ENCODE results near the gene ZNF536. TPM values are rescaled to one million over a fixed set of nuclear protein-coding genes. Genes with fewer than 3 reads are reported as not detected.

The ZNF536 gene
- polyA plus RNA-seq, 1 donor (not counting 4 experiments of a cell fraction or from before 2014, with no cell fraction given) = not detected

DNA sequence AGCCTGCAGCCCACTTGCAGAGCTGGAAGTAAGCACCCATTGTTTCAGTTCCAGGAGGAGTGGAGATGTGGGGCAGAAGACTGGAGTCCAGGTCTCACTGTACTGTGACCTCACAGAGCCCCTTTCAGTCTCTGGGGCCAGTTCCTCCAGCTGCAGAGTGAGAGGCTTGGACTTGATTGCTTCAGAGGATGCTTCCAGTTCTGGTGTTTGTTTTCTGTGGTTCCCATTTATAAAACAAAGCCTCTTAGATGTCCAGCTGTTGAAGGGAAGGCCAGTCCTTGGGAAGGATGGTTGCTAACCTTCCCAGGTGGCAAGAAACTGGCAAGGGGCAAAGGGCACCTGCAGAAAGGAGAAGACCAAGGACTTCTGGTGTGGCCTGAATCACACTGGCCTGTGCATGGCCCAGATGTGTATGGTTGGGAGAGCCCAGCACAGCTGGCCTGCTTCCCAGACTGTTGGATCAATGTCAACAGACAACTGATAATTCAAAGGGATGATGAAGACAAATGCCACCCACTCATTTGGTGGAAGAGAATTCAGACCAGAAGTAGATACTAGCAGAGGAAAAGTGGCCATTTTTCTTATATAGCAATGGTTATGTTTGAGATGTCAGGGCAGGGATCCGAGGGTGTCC lies 218.5 kb downstream of the ZNF536 start:
- Histone ChIP-seq H3K27me3 (ENCODE audit: control insufficient read depth, extremely low read depth, insufficient read depth, low read length) (no peaks in the 10 kb centered on the region), H3K9ac (ENCODE audit: control insufficient read depth, extremely low read depth, insufficient read depth, low read length) (no peak overlapping the region), H3K36me3 (ENCODE audit: control insufficient read depth in 2 of 2, extremely low read depth in 1 of 2, insufficient read depth in 2 of 2, low read length in 2 of 2) (no peaks in the 10 kb centered on the region), H3K79me2 (ENCODE audit: control insufficient read depth, insufficient read depth, low read length) (no peaks in the 10 kb centered on the region), H4K20me1 (ENCODE audit: control insufficient read depth, extremely low read depth, insufficient read depth, low read length) (no peaks in the 10 kb centered on the region), H2AFZ (ENCODE audit: control insufficient read depth, low read length) (no peak overlapping the region), H3K9me3 (ENCODE audit: control insufficient read depth, low read depth, low read length) (no peaks in the 10 kb centered on the region), H3K4me3 (ENCODE audit: control insufficient read depth in 2 of 3, extremely low read depth in 1 of 3, insufficient read depth in 2 of 3, low read depth in 1 of 3, low read length in 3 of 3) (no peak overlapping the region), H3K27ac (ENCODE audit: control insufficient read depth, insufficient read depth, low read length) (no peak overlapping the region), H3K4me1 (ENCODE audit: control insufficient read depth, extremely low read depth, insufficient read depth, low read length) (no peaks in the 10 kb centered on the region), H3K9me1 (ENCODE audit: control insufficient read depth, extremely low read depth, insufficient read depth, low read length) (no peaks in the 10 kb centered on the region), H3K4me2 (ENCODE audit: control insufficient read depth, extremely low read depth, insufficient read depth, low read depth, low read length) (no peak overlapping the region)
- TF ChIP-seq, protein P1, sequence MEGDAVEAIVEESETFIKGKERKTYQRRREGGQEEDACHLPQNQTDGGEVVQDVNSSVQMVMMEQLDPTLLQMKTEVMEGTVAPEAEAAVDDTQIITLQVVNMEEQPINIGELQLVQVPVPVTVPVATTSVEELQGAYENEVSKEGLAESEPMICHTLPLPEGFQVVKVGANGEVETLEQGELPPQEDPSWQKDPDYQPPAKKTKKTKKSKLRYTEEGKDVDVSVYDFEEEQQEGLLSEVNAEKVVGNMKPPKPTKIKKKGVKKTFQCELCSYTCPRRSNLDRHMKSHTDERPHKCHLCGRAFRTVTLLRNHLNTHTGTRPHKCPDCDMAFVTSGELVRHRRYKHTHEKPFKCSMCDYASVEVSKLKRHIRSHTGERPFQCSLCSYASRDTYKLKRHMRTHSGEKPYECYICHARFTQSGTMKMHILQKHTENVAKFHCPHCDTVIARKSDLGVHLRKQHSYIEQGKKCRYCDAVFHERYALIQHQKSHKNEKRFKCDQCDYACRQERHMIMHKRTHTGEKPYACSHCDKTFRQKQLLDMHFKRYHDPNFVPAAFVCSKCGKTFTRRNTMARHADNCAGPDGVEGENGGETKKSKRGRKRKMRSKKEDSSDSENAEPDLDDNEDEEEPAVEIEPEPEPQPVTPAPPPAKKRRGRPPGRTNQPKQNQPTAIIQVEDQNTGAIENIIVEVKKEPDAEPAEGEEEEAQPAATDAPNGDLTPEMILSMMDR (optimal IDR thresholded peaks at IDR 0.05 in 1 of 3, IDR thresholded peaks at IDR 0.05 in 1 of 3, conservative IDR thresholded peaks at IDR 0.05 in 1 of 3; ENCODE audit: extremely low read depth in 1 of 3, insufficient read depth in 2 of 3, low read length in 3 of 3) = no peak
- TF ChIP-seq EZH2 (IDR thresholded peaks at IDR 0.05; ENCODE audit: low read length) = no peak
- dilution Hi-C loops (cut with MboI; ENCODE audit: extremely low pct_ligation_motif_present, low sequenced_read_pairs) = no loop called here
- no peak for FAIRE-seq
- DNase-seq (ENCODE audit: low read depth, low spot score) = no peak

DNA sequence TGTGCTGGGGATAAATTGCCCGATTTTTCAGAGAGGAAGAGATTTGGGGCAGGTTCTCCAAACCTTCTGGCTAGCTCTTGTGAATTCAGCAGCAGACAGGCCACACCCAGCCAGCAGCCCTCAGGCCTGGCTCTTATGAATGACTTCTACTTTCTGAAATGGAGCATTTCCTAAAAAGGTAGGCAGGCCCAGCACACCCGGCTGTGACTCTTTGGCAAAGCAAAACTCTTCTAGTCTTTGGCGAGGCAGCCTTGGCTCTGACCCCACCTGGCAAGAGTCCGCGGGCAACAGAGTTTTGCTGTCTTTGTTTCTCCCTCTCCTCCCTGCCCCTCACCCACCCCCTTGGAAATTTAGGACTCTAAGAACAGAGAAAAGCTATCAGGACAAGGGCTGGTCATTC lies 221.2 kb downstream of the ZNF536 start:
- Histone ChIP-seq H3K9me1 (ENCODE audit: control insufficient read depth, extremely low read depth, insufficient read depth, low read length) (no peaks in the 10 kb centered on the region), H4K20me1 (ENCODE audit: control insufficient read depth, extremely low read depth, insufficient read depth, low read length) (no peaks in the 10 kb centered on the region), H3K9me3 (ENCODE audit: control insufficient read depth, low read depth, low read length) (no peaks in the 10 kb centered on the region), H3K4me2 (ENCODE audit: control insufficient read depth, extremely low read depth, insufficient read depth, low read depth, low read length) (no peak overlapping the region), H3K4me3 (ENCODE audit: control insufficient read depth in 2 of 3, extremely low read depth in 1 of 3, insufficient read depth in 2 of 3, low read depth in 1 of 3, low read length in 3 of 3) (no peak overlapping the region), H2AFZ (ENCODE audit: control insufficient read depth, low read length) (no peak overlapping the region), H3K4me1 (ENCODE audit: control insufficient read depth, extremely low read depth, insufficient read depth, low read length) (no peaks in the 10 kb centered on the region), H3K36me3 (ENCODE audit: control insufficient read depth in 2 of 2, extremely low read depth in 1 of 2, insufficient read depth in 2 of 2, low read length in 2 of 2) (no peaks in the 10 kb centered on the region), H3K27me3 (ENCODE audit: control insufficient read depth, extremely low read depth, insufficient read depth, low read length) (no peaks in the 10 kb centered on the region), H3K79me2 (ENCODE audit: control insufficient read depth, insufficient read depth, low read length) (no peaks in the 10 kb centered on the region), H3K27ac (ENCODE audit: control insufficient read depth, insufficient read depth, low read length) (no peak overlapping the region), H3K9ac (ENCODE audit: control insufficient read depth, extremely low read depth, insufficient read depth, low read length) (no peak overlapping the region)
- no peak for TF ChIP-seq EZH2 (IDR thresholded peaks at IDR 0.05; ENCODE audit: low read length)
- TF ChIP-seq, protein P1 (optimal IDR thresholded peaks at IDR 0.05 in 1 of 3, IDR thresholded peaks at IDR 0.05 in 1 of 3, conservative IDR thresholded peaks at IDR 0.05 in 1 of 3; ENCODE audit: extremely low read depth in 1 of 3, insufficient read depth in 2 of 3, low read length in 3 of 3) = no peak
- no peak for FAIRE-seq
- DNase-seq (ENCODE audit: low read depth, low spot score) = no peak
- dilution Hi-C loops (cut with MboI; ENCODE audit: extremely low pct_ligation_motif_present, low sequenced_read_pairs) = no loop called here

All from keratinocyte (primary cell).